ENCODE measurements around the gene IFRD1. TPM values are rescaled to one million over a fixed set of nuclear protein-coding genes. Genes with fewer than 3 reads are reported as not detected.

IFRD1 gene
- total RNA-seq, 1 experiment from 2014 or later: 35.7 TPM

GRCh38 chr7:112512451-112513210 lies 62.4 kb downstream of the IFRD1 start:
- DNase-seq (ENCODE audit: low read depth): no peak

DNA sequence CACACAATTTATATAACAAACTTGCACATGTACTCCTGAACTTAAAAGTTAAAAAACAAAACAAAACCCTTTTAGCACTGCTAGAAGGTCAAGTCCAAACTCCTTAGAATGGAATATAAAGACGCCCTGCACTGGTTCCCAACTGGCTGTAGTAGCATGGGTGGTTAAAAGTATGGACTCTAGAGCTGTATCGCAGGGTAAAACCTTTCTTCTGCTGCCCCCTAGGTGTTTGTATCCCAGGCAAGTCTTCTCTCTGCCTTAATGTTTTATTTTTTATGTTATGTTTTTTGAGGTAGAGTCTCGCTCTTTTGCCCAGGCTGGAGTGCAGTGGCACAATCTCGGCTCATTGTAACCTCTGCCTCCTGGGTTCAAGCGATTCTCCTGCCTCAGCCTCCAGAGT lies 65.7 kb downstream of the IFRD1 start:
- DNase-seq (ENCODE audit: low read depth): no peak

DNA sequence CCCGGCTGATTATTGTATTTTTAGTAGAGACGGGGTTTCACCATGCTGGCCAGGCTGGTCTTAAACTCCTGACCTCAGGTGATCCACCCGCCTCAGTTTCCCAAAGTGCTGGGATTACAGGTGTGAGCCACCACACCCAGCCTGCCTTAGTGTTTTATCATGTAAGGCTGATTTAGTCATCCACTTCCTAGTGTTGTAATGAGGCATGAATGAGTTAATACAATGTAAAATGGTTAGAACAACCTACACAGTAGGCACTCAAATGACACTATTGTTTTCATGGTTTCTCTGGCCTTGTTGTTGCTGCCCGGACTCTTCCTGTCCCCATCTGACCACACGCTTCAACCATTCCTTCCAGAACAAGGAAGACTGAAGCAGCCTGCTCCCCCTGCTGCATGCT lies 66.2 kb downstream of the IFRD1 start:
- peak; percentile 42 for DNase-seq (ENCODE audit: low read depth)

- no peak for DNase-seq (ENCODE audit: low read depth)
These were observed 67.2 kb downstream of the IFRD1 start for GRCh38 chr7:112517487-112517886.

DNA sequence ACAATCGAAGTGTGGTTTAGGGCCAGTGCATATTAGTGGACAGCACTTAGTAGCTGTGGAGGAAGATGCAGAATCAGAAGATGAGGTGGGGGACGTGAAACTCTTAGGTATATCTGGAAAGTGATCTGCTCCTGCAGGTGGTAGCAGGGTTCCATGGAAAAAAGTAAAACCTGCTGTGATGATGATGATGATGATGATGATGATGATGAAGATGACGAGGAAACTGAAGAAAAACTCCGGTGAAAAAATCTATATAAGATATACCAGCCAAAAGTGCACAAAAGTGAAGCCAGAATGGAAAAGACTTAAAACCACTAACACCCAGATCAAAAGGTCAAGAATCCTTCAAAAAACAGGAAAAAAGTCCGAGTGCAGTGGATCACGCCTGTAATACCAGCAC lies 70.5 kb downstream of the IFRD1 start:
- no peak for DNase-seq (ENCODE audit: low read depth)

GRCh38 chr7:112521942-112522341 lies 71.7 kb downstream of the IFRD1 start:
- no peak for DNase-seq (ENCODE audit: low read depth)

- DNase-seq (ENCODE audit: low read depth): no peak
These were observed 73.6 kb downstream of the IFRD1 start for GRCh38 chr7:112523871-112524270.

Small RNAs within 50 kb of the gene (small RNA-seq; reads per million reads assigned to genes)
- not detected for gene AC079741.1

Other genes with a start within 250 kb of the IFRD1 start
- gene DOCK4, start 244.1 kb upstream of the IFRD1 start, total RNA-seq (2014; rRNA removed; shearing (Covaris generic)): 36.6 and 46.6 TPM in 2 replicates
- 11.9 and 15.4 TPM in 2 replicates for gene ZNF277, start 243.8 kb upstream of the IFRD1 start, total RNA-seq (2014; rRNA removed; shearing (Covaris generic))
- gene LSMEM1, start 30.5 kb downstream of the IFRD1 start, total RNA-seq (2014; rRNA removed; shearing (Covaris generic)): 0.37 and 0.43 TPM in 2 replicates